NCI-H2081 (cell line): ENCODE results near the gene RAD21L1.

Source experiments
- DNase-seq, 2 experiments: peaks; one replicate each; lab custom pipeline; 2025; lab: John Stamatoyannopoulos, UW

Gene RAD21L1

DNA sequence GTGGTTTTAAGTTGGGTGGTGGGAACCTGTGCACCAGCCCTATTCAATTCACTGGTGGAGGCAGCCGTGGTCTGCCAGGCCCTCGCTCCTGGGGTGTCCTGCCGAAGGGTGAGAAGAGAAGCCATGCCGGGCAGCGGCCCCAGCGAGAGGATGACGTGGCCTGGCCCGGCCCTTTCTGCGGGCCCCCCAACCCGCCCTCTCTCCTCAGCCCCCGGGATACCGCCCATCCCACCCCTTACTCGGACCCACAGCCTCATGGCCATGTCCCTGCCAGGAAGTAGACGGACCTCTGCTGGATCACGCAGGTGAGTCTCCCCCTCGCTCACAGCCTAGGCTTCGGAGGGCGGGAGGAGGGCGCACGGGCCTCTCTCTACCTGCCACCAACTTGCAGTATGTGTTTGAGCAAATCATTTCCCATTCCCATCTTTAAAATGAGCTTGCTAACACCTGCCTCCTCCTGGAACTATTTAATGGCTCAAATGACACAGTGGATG is 70.3 kb downstream of the RAD21L1 start:
- DNase-seq = no peak

DNA sequence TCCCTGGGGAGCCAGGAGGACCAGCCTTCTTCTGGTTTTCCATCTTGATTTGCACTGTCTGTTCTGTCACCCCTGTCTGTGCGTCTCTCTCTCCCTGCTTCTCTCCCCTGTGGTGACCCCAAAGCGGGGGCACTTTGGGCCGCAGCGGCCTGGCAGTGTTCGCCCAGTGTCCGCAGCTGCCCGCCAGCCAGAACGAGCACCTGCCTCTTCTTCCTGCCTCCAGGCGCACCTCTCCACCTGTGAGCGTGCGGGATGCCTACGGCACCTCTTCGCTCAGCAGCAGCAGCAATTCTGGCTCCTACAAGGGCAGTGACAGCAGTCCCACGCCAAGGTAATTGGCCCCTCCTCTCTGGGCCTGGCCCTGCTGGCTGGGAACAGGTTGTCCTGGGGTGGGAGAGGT is 71.1 kb downstream of the RAD21L1 start:
- no peak for DNase-seq

DNA sequence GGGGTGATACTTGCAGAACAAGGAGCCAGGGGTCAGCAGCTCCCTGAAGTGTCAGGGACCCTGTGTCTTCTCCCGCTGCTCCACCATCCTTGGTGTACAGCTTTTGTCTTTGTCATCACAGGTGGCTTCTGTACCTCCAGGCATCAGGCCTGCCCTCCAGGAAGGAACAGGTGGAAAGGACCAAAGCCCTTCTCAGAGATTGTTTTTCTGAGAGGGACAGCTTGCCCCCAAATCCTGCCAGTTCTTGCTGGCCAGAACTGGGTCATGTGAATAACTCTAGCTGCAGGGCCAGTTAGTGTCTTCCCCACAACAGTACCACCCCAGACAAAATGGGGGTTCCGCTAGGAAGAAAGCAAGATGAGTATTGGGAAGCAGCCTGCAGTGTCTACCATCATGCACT is 71.6 kb downstream of the RAD21L1 start:
- no peak for DNase-seq

- DNase-seq = no peak
Measured at GRCh38 chr20:1298166-1298565, 72.3 kb downstream of the RAD21L1 start.

- DNase-seq = no peak
Measured at GRCh38 chr20:1298888-1299511, 73.2 kb downstream of the RAD21L1 start.

GRCh38 chr20:1299522-1299921 is 73.7 kb downstream of the RAD21L1 start:
- DNase-seq = no peak

- no peak for DNase-seq
Measured at GRCh38 chr20:1300083-1300840, 74.4 kb downstream of the RAD21L1 start.

- DNase-seq = no peak
Measured at GRCh38 chr20:1301031-1301529, 75.2 kb downstream of the RAD21L1 start.

GRCh38 chr20:1302685-1303541 is 77.1 kb downstream of the RAD21L1 start:
- DNase-seq = no peak

GRCh38 chr20:1304710-1305515 is 79.1 kb downstream of the RAD21L1 start:
- no peak for DNase-seq
